Body of pancreas (tissue), 4 donors: ENCODE data around the gene BCL6.

Experiments
- CTCF ChIP-seq, 7 experiments: fragments of 450-650 bp in 4 of 7; fragments of 200-600 bp in 3 of 7; sonication (generic) in 3 of 7; IDR thresholded peaks; one replicate each; pipeline ENCODE4 v1.5.1; 2016 to 2019; ENCODE audit warnings: antibody characterized with exemption in 7 of 7
- POLR2A ChIP-seq, 3 donors: fragments of 450-650 bp; IDR thresholded peaks; one replicate each; pipeline ENCODE4 v1.6.1; 2016; ENCODE audit warnings: antibody characterized with exemption in 3 of 3, mild to moderate bottlenecking in 2 of 3

GRCh38 chr3:187747506-187747905 lies 2.2 kb upstream of the BCL6 start:
- TF ChIP-seq POLR2A (IDR thresholded peaks at IDR 0.05) (no peak), CTCF (IDR thresholded peaks at IDR 0.05) (no peak)
